H1 (cell line): ENCODE measurements around the gene NCOA1. TPM values are rescaled to one million over a fixed set of nuclear protein-coding genes. Genes with fewer than 3 reads are reported as not detected.

Experiments
- CHD1 ChIP-seq: IDR thresholded peaks from 2 replicates; pipeline ENCODE4 v1.6.1; 2012; ENCODE audit warnings: low read depth, low read length, improper control_type of control experiment
- CHD7 ChIP-seq: fragments of 300-600 bp; sonication (generic); IDR thresholded peaks from 2 replicates; pipeline ENCODE4 v1.7.1; 2012; ENCODE audit warnings: low read length, moderate library complexity, mild to moderate bottlenecking, inconsistent platforms; ENCODE audit not compliant: insufficient replicate concordance
- CREB1 ChIP-seq: IDR thresholded peaks from 2 replicates; pipeline ENCODE4 v1.6.1; 2012; ENCODE audit warnings: inconsistent platforms
- POLR2A ChIP-seq, 2 experiments: IDR thresholded peaks; 1 replicate in 1 of 2; 2 replicates in 1 of 2; pipeline ENCODE4 v1.6.1; 2011; ENCODE audit warnings: low read depth in 2 of 2, low read length in 2 of 2, mild to moderate bottlenecking in 2 of 2; ENCODE audit errors: control extremely low read depth in 1 of 2
- POU5F1 ChIP-seq: IDR thresholded peaks from 2 replicates; pipeline ENCODE4 v1.6.1; 2011; ENCODE audit warnings: low read depth, mild to moderate bottlenecking, low read length, moderate library complexity
- TEAD4 ChIP-seq: IDR thresholded peaks from 2 replicates; pipeline ENCODE4 v1.6.1; 2012; ENCODE audit warnings: low read depth, low read length, inconsistent platforms, mixed read lengths
- polyA plus RNA-seq, 7 experiments: library from polyadenylated mRNA; depleted of rRNA in 3 of 7; stranded (reverse) in 5 of 7; unstranded in 2 of 7; fragments of >200 nt in 5 of 7; fragments of 200-250 nt in 2 of 7; gene quantifications; 1 replicate in 5 of 7; 2 replicates in 1 of 7; 4 replicates in 1 of 7; pipeline versions ENCODE4 v1.2.1 to v1.2.3, GENCODE V29; 2011 to 2013; ENCODE audit warnings: missing spikeins in 2 of 7, mixed read lengths in 2 of 7
- total RNA-seq: library from RNA; stranded (reverse); fragmentation: NEBNext Ultra II Directional; extraction: Animal tissue kit (Norgen Biotek cat#: 25700); gene quantifications from 2 replicates; pipeline ENCODE4 v1.2.1, GENCODE V29; 2021

The NCOA1 gene
- total and polyA plus RNA-seq, 2 of the 8 experiments (the other 6 are each of a cell fraction or from before 2014, with no cell fraction given): 12.8 to 17.9 TPM

- TF ChIP-seq CHD7 (no peak), CHD1 (no peak), CREB1 (no peak), POLR2A (IDR thresholded peaks at IDR 0.05; ENCODE audit: control extremely low read depth in 1 of 2, low read depth in 2 of 2, low read length in 2 of 2) (no peak), POU5F1 (no peak), TEAD4 (no peak)
- TF ChIP-seq, all 59 proteins: peak for 0
Measured at GRCh38 chr2:24493713-24494112, 2.7 kb downstream of the NCOA1 start (continued).
